SK-N-SH treated with all-trans-retinoic acid at 6 μM for 48 hours (cell line): ENCODE measurements around the gene IL6ST.

Experiments used
- BACH2 ChIP-seq: fragments of 250-450 bp; sonication (Bioruptor Pico); IDR thresholded peaks from 2 replicates; pipeline ENCODE4 v1.9.0; 2021; ENCODE audit warnings: mild to moderate bottlenecking, borderline replicate concordance
- CSDC2 ChIP-seq: fragments of 250-450 bp; sonication (Bioruptor Pico); IDR thresholded peaks from 2 replicates; pipeline ENCODE4 v1.5.0; 2020; ENCODE audit warnings: mild to moderate bottlenecking, moderate library complexity
- ESRRG ChIP-seq: fragments of 250-450 bp; sonication (Bioruptor Pico); IDR thresholded peaks from 2 replicates; pipeline ENCODE4 v1.6.1; 2021; ENCODE audit warnings: mild to moderate bottlenecking
- GLIS3 ChIP-seq: fragments of 250-450 bp; sonication (Bioruptor Pico); IDR thresholded peaks from 2 replicates; pipeline ENCODE4 v1.5.0; 2020; ENCODE audit warnings: mild to moderate bottlenecking, moderate library complexity
- POU6F1 ChIP-seq: fragments of 250-450 bp; sonication (Bioruptor Pico); IDR thresholded peaks from 2 replicates; pipeline ENCODE4 v1.8.0; 2021; ENCODE audit warnings: low read depth, mild to moderate bottlenecking, moderate library complexity, borderline replicate concordance
- PPARA ChIP-seq: fragments of 250-450 bp; sonication (Bioruptor Pico); IDR thresholded peaks from 2 replicates; pipeline ENCODE4 v1.5.0; 2020; ENCODE audit warnings: mild to moderate bottlenecking, borderline replicate concordance
- RARB ChIP-seq: fragments of 250-450 bp; sonication (Bioruptor Pico); IDR thresholded peaks from 2 replicates; pipeline ENCODE4 v1.8.0; 2021; ENCODE audit warnings: mild to moderate bottlenecking, moderate library complexity
- ZFP3 ChIP-seq: fragments of 250-450 bp; sonication (Bioruptor Pico); IDR thresholded peaks from 2 replicates; pipeline ENCODE4 v1.5.0; 2020; ENCODE audit warnings: mild to moderate bottlenecking, moderate library complexity
- ZFP30 ChIP-seq: fragments of 450-650 bp; formaldehyde crosslinking; IDR thresholded peaks from 2 replicates; pipeline ENCODE4 v1.5.0; 2022; ENCODE audit warnings: mild to moderate bottlenecking, moderate library complexity
- ZNF565 ChIP-seq: fragments of 450-650 bp; formaldehyde crosslinking; conservative IDR thresholded peaks from 2 replicates; pipeline ENCODE4 v1.5.0; 2020; ENCODE audit warnings: low read depth, mild to moderate bottlenecking, moderate library complexity
- ZNF8 ChIP-seq: fragments of 450-650 bp; formaldehyde crosslinking; IDR thresholded peaks from 2 replicates; pipeline ENCODE4 v1.5.0; 2020; ENCODE audit warnings: mild to moderate bottlenecking, moderate library complexity
- TF ChIP-seq, protein P1 (sequence below): fragments of 250-450 bp; sonication (Bioruptor Pico); IDR thresholded peaks from 2 replicates; pipeline ENCODE4 v1.8.0; 2020; ENCODE audit warnings: mild to moderate bottlenecking, moderate library complexity, borderline replicate concordance
- TF ChIP-seq, protein P2 (sequence below): fragments of 250-450 bp; sonication (Bioruptor Pico); IDR thresholded peaks from 2 replicates; pipeline ENCODE4 v1.5.0; 2020; ENCODE audit warnings: mild to moderate bottlenecking, moderate library complexity
- TF ChIP-seq, protein P3 (sequence below): fragments of 250-450 bp; sonication (Bioruptor Pico); IDR thresholded peaks from 2 replicates; pipeline ENCODE4 v1.5.1; 2021; ENCODE audit warnings: mild to moderate bottlenecking, moderate library complexity

DNA sequence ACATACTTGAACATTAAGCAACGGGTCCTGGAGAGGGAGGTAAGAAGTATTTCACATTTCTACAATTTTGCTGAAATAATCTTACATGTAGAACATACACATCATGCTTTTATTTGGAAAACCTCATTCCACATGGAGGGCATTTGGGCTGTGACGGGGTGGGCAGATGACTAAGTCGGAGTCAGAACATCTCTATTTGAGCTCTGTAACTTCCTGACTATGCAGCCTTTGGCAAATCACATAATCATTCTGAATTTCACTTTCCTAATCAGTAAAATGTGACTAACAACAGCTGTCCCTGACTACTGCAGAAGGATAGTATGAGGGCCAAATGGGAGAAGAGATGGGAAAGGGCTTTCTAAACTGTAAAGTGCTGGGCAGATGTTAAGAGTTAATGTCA lies 17.1 kb upstream of the IL6ST start:
- TF ChIP-seq, protein P1, sequence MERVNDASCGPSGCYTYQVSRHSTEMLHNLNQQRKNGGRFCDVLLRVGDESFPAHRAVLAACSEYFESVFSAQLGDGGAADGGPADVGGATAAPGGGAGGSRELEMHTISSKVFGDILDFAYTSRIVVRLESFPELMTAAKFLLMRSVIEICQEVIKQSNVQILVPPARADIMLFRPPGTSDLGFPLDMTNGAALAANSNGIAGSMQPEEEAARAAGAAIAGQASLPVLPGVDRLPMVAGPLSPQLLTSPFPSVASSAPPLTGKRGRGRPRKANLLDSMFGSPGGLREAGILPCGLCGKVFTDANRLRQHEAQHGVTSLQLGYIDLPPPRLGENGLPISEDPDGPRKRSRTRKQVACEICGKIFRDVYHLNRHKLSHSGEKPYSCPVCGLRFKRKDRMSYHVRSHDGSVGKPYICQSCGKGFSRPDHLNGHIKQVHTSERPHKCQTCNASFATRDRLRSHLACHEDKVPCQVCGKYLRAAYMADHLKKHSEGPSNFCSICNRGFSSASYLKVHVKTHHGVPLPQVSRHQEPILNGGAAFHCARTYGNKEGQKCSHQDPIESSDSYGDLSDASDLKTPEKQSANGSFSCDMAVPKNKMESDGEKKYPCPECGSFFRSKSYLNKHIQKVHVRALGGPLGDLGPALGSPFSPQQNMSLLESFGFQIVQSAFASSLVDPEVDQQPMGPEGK (CRISPR knock-in tag), result no peak
- no peak for TF ChIP-seq RARB
- TF ChIP-seq CSDC2 (CRISPR knock-in tag), result no peak
- no peak for TF ChIP-seq GLIS3 (CRISPR knock-in tag)
- TF ChIP-seq POU6F1, result no peak
- no peak for TF ChIP-seq ZFP30 (CRISPR knock-in tag)
- TF ChIP-seq, protein P2, sequence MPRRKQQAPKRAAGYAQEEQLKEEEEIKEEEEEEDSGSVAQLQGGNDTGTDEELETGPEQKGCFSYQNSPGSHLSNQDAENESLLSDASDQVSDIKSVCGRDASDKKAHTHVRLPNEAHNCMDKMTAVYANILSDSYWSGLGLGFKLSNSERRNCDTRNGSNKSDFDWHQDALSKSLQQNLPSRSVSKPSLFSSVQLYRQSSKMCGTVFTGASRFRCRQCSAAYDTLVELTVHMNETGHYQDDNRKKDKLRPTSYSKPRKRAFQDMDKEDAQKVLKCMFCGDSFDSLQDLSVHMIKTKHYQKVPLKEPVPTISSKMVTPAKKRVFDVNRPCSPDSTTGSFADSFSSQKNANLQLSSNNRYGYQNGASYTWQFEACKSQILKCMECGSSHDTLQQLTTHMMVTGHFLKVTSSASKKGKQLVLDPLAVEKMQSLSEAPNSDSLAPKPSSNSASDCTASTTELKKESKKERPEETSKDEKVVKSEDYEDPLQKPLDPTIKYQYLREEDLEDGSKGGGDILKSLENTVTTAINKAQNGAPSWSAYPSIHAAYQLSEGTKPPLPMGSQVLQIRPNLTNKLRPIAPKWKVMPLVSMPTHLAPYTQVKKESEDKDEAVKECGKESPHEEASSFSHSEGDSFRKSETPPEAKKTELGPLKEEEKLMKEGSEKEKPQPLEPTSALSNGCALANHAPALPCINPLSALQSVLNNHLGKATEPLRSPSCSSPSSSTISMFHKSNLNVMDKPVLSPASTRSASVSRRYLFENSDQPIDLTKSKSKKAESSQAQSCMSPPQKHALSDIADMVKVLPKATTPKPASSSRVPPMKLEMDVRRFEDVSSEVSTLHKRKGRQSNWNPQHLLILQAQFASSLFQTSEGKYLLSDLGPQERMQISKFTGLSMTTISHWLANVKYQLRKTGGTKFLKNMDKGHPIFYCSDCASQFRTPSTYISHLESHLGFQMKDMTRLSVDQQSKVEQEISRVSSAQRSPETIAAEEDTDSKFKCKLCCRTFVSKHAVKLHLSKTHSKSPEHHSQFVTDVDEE (CRISPR knock-in tag), result no peak
- TF ChIP-seq PPARA (CRISPR knock-in tag), result no peak
- TF ChIP-seq, protein P3, sequence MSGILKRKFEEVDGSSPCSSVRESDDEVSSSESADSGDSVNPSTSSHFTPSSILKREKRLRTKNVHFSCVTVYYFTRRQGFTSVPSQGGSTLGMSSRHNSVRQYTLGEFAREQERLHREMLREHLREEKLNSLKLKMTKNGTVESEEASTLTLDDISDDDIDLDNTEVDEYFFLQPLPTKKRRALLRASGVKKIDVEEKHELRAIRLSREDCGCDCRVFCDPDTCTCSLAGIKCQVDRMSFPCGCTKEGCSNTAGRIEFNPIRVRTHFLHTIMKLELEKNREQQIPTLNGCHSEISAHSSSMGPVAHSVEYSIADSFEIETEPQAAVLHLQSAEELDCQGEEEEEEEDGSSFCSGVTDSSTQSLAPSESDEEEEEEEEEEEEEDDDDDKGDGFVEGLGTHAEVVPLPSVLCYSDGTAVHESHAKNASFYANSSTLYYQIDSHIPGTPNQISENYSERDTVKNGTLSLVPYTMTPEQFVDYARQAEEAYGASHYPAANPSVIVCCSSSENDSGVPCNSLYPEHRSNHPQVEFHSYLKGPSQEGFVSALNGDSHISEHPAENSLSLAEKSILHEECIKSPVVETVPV (CRISPR knock-in tag), result no peak
- TF ChIP-seq ZNF8 (CRISPR knock-in tag), result no peak
- TF ChIP-seq ZNF565 (CRISPR knock-in tag), result no peak
- no peak for TF ChIP-seq ESRRG
- no peak for TF ChIP-seq BACH2
- no peak for TF ChIP-seq ZFP3 (CRISPR knock-in tag)
